ENCODE data around the gene TTN.

DNA sequence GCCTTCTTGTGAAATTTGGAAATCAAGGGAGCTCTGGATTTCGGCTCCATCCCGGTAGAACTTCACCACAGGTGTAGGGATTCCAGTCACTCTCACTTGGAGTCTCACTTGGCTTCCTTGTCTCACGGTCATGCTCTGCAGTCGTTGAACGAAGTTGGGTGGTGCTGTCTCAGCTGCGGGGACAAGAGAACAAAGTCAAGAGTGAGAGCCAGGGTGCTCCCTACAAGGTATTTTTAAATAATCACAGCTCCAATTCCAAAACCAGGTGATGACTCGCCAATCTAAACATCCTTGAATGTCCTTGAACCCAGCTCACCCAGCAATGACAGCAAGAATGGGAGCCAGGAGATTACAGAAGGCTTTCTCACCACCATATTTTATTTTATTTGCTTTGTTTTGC lies 6.7 kb downstream of the TTN start:
- TF ChIP-seq, protein P1, sequence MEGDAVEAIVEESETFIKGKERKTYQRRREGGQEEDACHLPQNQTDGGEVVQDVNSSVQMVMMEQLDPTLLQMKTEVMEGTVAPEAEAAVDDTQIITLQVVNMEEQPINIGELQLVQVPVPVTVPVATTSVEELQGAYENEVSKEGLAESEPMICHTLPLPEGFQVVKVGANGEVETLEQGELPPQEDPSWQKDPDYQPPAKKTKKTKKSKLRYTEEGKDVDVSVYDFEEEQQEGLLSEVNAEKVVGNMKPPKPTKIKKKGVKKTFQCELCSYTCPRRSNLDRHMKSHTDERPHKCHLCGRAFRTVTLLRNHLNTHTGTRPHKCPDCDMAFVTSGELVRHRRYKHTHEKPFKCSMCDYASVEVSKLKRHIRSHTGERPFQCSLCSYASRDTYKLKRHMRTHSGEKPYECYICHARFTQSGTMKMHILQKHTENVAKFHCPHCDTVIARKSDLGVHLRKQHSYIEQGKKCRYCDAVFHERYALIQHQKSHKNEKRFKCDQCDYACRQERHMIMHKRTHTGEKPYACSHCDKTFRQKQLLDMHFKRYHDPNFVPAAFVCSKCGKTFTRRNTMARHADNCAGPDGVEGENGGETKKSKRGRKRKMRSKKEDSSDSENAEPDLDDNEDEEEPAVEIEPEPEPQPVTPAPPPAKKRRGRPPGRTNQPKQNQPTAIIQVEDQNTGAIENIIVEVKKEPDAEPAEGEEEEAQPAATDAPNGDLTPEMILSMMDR (conservative IDR thresholded peaks at IDR 0.05; ENCODE audit: low read length) = no peak
- TF ChIP-seq EZH2phosphoT487 (IDR thresholded peaks at IDR 0.05; ENCODE audit: borderline replicate concordance) = no peak
